SU-DHL-6 (cell line): Measurements from ENCODE around the gene RD3L.

ENCODE experiments used
- H2AFZ ChIP-seq: fragments of 200-600 bp; sonication (generic); 2 replicates; pipeline ENCODE4 v1.6.1; 2014; ENCODE audit warnings: low read depth, mild to moderate bottlenecking, moderate library complexity, mixed read lengths, antibody characterized with exemption, low read length; ENCODE audit not compliant: severe bottlenecking
- H3F3A ChIP-seq: fragments of 200-600 bp; shearing (Covaris generic); 2 replicates; pipeline ENCODE4 v1.6.0; 2016; ENCODE audit warnings: antibody characterized with exemption, mild to moderate bottlenecking; ENCODE audit not compliant: insufficient read depth
- H3K27ac ChIP-seq: fragments of 200-600 bp; sonication (generic); 2 replicates; pipeline ENCODE4 v1.5.1; 2016; ENCODE audit warnings: low read depth, mild to moderate bottlenecking, low read length, moderate library complexity, mixed read lengths
- H3K27me3 ChIP-seq: fragments of 200-600 bp; sonication (generic), shearing (Covaris generic); 2 replicates; pipeline ENCODE4 v1.6.0; 2014; ENCODE audit warnings: mild to moderate bottlenecking, low read length
- H3K36me3 ChIP-seq: fragments of 200-600 bp; sonication (generic); 2 replicates; pipeline ENCODE4 v1.6.1; 2014; ENCODE audit warnings: mild to moderate bottlenecking, low read length, mixed read lengths
- H3K4me2 ChIP-seq: fragments of 300-600, 200-600 bp; shearing (Covaris generic), sonication (generic); 2 replicates; pipeline ENCODE4 v1.6.0; 2014; ENCODE audit warnings: low read length, low read depth, mild to moderate bottlenecking; ENCODE audit not compliant: poor library complexity, severe bottlenecking
- H3K4me3 ChIP-seq: fragments of 200-600 bp; sonication (generic); 2 replicates; pipeline ENCODE4 v1.5.1; 2014; ENCODE audit warnings: antibody characterized with exemption, low read length, mild to moderate bottlenecking, mixed read lengths; ENCODE audit not compliant: insufficient read depth, poor library complexity, severe bottlenecking
- H3K79me2 ChIP-seq: fragments of 200-600 bp; sonication (generic); 2 replicates; pipeline ENCODE4 v1.6.1; 2014; ENCODE audit warnings: mild to moderate bottlenecking, low read length, moderate library complexity; ENCODE audit not compliant: insufficient read depth
- H3K9ac ChIP-seq: fragments of 200-600 bp; sonication (generic); 2 replicates; pipeline ENCODE4 v1.7.0; 2014; ENCODE audit warnings: mild to moderate bottlenecking, low read length
- H3K9me2 ChIP-seq: fragments of 200-600 bp; sonication (generic); replicated peaks from 2 replicates; pipeline ENCODE4 v1.6.1; 2014; ENCODE audit warnings: low read length; ENCODE audit not compliant: insufficient read depth
- H3K9me3 ChIP-seq: fragments of 200-600 bp; sonication (generic); 2 replicates; pipeline ENCODE4 v1.6.1; 2014; ENCODE audit warnings: low read length, mixed read lengths; ENCODE audit not compliant: insufficient read depth
- H4K20me1 ChIP-seq: fragments of 200-600 bp; sonication (generic); 2 replicates; pipeline ENCODE4 v1.6.1; 2014; ENCODE audit warnings: low read depth, mild to moderate bottlenecking, antibody characterized with exemption, low read length, moderate library complexity, mixed read lengths
- CTCF ChIP-seq: fragments of 200-600 bp; sonication (generic); IDR thresholded peaks from one replicate; pipeline ENCODE4 v1.5.1; 2017; ENCODE audit warnings: antibody characterized with exemption, mild to moderate bottlenecking, low read length, moderate library complexity; ENCODE audit not compliant: insufficient read depth, poor library complexity, severe bottlenecking
- EZH2phosphoT487 ChIP-seq: fragments of 200-600 bp; sonication (generic), shearing (Covaris generic); conservative IDR thresholded peaks from 2 replicates; pipeline ENCODE4 v1.6.1; 2018; ENCODE audit warnings: mild to moderate bottlenecking, antibody characterized with exemption, low read length, moderate library complexity, mixed read lengths

Gene RD3L

GRCh38 chr14:103960457-103961055 lies 18.2 kb upstream of the RD3L start:
- Histone ChIP-seq H3K27me3 (no peaks in the 10 kb centered on the region; the same call in 1 of the 2 replicates), H3K4me2 (no peak overlapping the region), H3K9ac (no peak overlapping the region), H3K4me3 (no peak overlapping the region), H3F3A (no peaks in the 10 kb centered on the region), H3K79me2 (no peaks in the 10 kb centered on the region), H3K9me2 (no peaks in the 10 kb centered on the region), H4K20me1 (no peaks in the 10 kb centered on the region), H3K36me3 (no peaks in the 10 kb centered on the region), H3K27ac (no peak overlapping the region), H2AFZ (no peak overlapping the region), H3K9me3 (no peaks in the 10 kb centered on the region)
- TF ChIP-seq CTCF (no peak), EZH2phosphoT487 (no peak)

GRCh38 chr14:103949131-103949790 lies 6.9 kb upstream of the RD3L start:
- Histone ChIP-seq H2AFZ (no peak overlapping the region), H3K27ac (no peak overlapping the region), H3K79me2 (no peaks in the 10 kb centered on the region), H3F3A (no peaks in the 10 kb centered on the region), H3K9me3 (no peaks in the 10 kb centered on the region), H4K20me1 (no peaks in the 10 kb centered on the region), H3K4me3 (no peak overlapping the region), H3K4me2 (no peak overlapping the region), H3K36me3 (no peaks in the 10 kb centered on the region), H3K27me3 (no peaks in the 10 kb centered on the region), H3K9me2 (no peaks in the 10 kb centered on the region), H3K9ac (no peak overlapping the region)
- TF ChIP-seq EZH2phosphoT487 (no peak), CTCF (no peak)

GRCh38 chr14:103948442-103948841 lies 6.1 kb upstream of the RD3L start:
- no peak for TF ChIP-seq CTCF
- H3K4me3 ChIP-seq, result no peak overlapping the region
- no peaks in the 10 kb centered on the region for H3K36me3 ChIP-seq
- no peak overlapping the region for H3K27ac ChIP-seq
- H3K9ac ChIP-seq, result no peak overlapping the region
- no peaks in the 10 kb centered on the region for H4K20me1 ChIP-seq
- H3F3A ChIP-seq, result no peaks in the 10 kb centered on the region
- no peaks in the 10 kb centered on the region for H3K79me2 ChIP-seq
- no peak overlapping the region for H2AFZ ChIP-seq
- no peak overlapping the region for H3K4me2 ChIP-seq
- H3K9me3 ChIP-seq, result no peaks in the 10 kb centered on the region
- H3K9me2 ChIP-seq, result no peaks in the 10 kb centered on the region
- H3K27me3 ChIP-seq, result no peaks in the 10 kb centered on the region
